RKO (cell line): ENCODE measurements around the gene LZTS3.
A peak's percentile ranks its signal among the peaks of the same experiment; 100 is the strongest.
"Not testable (repeated sequence)": the region's sequence is repeated elsewhere in the genome, so short reads cannot be mapped to it uniquely, and the experiment has no call there.

Experiments
- DNase-seq: peaks from one replicate; pipeline ENCODE4 v3.0.0-alpha.2; 2016; ENCODE audit warnings: low spot score

Gene LZTS3

DNA sequence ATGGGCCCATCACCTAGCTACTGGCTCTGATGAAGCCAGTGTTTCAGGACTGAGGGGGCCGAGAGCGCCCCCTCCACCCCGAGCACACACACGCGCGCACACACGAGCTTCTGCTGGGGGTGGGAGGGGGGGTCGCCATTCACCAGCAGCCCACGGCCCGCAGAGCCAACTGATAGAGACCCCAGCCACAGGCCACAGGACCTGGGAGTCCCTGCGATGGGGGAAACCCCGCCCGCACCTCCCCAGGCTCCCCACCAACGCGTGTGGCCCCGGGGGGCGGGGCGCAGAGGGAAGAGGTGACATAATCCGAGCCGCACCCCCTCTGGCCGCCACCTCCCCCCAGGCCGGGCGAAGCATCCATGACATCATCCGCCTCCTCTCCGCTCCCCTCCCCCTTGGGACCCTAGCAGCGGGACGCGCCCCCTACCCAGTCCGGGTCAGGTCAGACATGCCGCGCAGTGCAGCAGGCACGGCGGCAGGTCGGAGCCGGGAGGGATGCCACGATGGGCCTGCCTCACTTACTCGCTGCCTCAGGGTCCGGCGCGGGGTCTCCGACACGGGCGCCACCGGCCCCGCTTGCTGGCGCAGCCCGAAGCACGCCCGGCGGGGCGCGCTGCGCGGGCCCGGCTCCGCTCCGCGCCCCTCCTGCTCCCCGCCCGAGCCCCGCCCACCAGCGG lies at the start of gene LZTS3:
TSS of gene LZTS3 (minus strand) at position 617 of the 677 bp plus-strand sequence. CDS start 6,386 bp downstream, outside the sequence.
- DNase-seq = peak; percentile 86

DNA sequence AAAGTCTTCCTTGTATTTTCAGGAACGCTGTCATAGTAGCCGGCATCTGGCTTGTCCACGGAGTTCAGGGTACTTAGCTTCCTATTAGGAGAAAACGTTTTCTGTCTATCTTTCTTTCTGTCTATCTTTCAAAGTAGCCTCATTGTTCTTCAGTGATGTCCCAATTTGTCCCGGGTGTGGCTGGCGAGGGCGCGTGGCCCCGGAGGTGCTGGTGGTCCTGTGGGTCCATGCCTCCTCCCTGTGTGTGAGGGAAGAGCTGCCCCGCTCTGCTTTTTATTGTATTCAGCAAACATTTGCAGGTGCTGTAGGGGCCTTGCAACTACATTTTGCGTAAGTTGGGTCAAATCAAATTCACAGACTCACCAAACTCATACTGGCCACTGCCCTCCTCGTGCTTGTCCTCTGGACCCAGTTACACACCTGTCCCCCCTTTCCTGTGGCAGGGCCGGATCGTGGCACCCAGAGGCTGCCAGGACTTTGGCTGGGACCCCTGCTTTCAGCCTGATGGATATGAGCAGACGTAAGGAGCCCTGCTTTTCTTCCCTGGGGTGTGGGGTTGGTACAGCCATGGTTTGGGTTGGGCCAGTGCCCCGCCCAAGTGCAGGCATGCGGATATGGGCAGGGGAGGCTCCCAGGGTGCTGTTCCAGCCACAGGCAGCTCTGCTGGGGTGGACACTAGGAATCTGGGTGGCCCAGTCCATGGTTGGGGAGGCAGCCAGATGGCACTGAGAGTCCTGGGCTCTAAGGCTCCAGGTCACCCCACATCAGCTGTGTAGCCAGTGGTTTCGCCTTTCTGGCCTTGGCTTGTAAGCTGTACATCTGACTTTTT lies 48.3 kb upstream of the LZTS3 start:
- no peak for DNase-seq

DNA sequence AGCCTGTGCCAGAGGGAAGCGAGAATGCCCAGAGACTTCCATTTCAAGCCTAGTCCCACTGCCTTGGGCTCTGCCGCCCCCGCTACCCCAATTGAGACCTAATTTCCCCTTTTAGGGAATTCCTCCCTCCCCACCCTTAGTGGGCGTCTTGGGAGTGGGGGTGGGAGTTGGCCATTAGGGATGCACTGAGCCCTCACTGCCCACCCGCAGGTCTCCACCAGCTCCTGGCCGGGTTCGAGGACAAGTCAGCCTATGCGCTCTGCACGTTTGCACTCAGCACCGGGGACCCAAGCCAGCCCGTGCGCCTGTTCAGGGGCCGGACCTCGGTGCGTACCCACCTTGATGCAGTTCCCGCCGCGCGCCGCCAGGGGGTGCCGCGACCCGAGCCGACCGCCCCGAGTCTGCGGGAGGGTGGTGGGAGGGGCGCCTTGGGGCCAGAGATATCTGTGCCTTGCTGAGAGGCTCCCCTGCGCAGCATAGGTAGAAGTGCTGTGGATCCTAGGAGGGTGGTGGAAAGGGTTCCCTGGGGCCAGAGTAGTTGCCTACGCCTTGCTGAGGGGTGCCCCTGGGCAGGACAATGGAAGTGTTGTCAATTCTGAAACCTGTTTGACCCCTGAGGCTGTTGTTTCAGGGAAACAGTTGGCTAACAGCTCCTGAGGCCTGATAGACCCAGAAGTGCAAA lies 45.1 kb upstream of the LZTS3 start:
- no peak for DNase-seq

DNA sequence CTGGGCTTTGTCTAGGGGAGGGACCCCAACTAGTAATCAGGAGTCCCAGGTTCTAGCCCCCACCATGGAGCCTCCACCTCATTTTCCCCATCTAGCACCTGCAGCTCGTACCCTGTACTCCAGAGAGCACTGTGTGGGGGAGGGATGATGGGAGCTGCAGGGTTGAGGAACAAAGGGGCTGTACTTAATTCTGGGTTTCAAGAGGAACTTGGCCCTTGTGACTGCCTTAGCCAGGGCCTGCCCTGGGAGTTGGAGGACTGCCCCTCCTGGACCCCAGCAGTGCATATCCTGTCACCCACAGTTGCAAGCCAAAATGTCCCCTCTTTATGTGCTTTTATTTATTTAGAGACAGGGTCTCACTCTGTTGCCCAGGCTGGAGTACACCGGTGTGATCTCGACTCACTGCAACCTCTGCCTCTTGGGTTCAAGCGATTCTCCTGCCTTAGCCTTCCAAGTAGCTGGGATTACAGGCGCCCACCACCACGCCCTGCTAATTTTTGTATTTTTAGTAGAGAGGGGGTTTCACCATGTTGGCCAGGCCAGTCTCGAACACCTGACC lies 42.1 kb upstream of the LZTS3 start:
- DNase-seq = not testable (repeated sequence)

DNA sequence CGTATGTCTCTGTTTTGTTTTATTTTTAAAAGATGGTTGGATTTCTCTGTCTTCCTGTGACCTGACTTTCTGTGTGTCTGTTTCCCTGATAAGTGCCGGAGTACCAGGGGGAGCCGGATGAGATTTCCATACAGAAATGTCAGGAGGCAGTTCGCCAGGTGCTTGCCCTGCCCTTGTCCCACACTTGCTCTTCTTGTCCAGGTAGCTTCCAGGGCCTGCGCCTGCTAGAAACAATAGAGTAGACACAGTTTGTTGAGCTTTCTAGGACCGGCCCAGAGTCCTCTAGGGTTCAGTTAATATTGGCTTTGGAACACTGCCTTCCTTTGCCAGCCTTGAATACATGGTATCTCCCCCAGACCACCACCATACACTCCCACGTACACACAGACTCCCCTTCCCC lies 39.9 kb upstream of the LZTS3 start:
- DNase-seq = no peak

DNA sequence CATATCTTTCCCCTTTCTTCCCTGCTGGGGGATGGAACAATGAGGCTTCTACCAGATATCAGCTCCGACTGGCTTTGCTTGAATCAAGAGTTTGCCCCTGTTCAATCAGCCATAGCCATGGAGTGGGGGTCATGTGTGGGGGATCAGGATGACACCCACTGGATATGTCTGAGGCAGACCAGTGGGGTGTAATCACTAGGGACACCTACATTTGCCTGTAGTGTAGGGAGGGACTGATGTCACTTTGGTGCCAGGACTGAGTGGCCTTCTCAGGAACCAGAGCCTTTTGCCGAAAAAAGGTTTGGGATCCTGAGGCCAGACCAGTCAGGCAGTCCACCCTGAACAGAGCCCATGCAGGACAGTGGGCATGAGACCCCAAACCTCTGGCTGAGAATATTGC lies 37.0 kb upstream of the LZTS3 start:
- no peak for DNase-seq

DNA sequence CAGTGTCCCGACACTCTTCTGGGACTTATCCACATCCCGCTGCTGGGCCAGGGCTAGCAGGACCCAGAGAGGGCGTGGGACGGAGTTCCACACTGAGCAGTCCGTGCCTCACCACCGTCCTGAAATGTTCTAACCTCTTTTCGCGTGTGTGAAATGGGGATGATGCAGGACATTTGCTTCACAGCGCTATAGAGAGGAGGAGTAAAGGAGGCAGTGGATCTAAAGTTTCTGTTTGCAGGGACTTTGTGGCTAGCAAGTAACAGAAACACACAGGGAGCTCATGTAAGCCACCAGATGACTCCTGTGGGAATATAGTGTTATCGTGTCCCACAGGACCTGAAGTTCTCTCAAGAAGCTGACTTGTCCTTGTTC lies 36.6 kb upstream of the LZTS3 start:
- DNase-seq = peak; percentile 58

DNA sequence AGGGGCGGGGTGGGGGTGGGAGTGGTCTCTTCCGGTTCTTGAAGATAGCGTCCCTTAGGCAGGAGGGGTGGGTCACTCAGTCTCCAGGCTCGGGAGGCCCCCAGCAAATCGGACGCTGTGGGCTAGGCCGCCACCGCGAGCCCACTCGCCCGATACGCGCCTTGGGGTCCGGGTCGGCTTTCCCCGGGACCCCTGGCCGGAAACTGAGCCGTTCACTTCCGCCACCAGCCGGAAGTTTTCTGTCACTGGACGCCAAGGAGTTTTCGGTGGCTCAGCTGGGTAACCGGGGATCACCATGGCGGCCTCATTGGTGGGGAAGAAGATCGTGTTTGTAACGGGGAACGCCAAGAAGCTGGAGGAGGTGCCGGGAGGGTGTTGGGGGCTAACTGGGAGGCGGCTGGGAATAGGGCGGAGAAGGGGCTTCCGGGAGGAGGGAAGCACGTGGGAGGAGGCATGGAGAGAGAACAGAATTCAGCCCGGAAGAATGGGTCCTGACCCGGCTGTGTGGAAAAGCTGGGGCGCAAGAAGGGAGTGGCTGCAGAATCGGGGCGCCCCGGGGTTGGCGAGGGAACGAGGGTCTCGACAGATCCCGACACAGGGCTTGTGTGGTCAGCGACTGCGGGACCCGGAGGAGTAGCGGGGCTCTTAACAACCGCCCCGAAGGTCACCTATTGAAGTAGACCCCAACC lies 36.1 kb upstream of the LZTS3 start, which contains the start of gene ITPA:
TSS of gene ITPA (plus strand) at position 242 of the 689 bp plus-strand sequence. CDS start at position 296, 54 bp downstream.
- DNase-seq = peak; percentile 65

DNA sequence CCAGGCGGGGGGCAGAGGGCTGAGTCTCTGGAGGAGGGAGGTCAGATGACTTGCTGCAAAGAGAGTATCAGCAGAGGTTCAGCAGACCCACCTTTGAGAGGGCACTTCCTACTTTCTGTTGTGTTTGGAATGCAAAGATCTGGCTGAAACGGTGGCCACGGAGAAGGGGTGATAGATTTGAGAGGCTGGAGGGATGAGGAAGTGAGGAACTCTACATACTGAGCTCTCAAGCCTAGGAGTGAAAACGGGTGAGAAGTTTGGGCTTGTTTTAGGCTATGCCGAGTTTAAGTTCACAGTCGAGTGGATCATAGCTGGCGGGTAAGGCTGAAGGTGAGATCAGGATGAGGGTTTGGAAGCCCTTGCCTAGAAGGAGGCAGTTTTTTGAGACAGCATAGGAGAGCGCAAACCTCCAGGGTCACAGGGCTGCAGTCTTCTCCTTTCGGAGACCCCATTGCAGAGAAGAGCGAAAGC lies 35.5 kb upstream of the LZTS3 start:
- peak; percentile 56 for DNase-seq

DNA sequence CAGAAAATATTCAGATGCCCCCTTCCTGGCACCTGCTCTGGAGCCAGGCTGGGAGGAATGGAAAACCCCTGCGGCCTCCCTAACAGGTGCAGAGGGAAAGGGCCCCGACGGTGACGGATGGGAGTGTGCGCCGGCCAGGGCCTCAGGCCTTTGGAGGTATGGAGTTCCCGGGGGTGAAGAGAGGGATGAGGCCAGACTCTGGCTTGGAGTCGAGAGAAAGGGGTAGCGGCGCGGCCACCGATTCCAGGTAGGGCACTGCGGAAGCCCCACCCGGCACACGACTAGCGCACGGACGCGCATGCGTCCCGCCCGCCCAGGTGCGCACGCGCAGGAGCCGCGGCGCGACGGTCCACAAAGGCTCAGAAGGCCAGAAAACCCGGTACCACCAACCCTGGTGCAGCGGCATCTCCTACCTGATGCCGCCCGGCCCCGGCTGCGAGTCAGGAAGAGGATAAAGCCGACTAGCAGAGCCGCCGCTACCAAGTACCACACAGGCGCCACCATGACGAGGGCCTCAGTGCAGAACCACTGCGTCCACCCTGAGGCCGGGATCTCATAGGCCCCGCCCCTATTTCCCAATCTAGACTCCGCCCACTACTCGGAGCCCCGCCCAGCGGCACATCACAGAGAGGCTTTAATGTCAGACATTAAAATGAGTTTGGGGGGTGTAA lies 30.9 kb upstream of the LZTS3 start, which contains the start of gene DDRGK1:
TSS of gene DDRGK1 (minus strand) at position 559 of the 671 bp plus-strand sequence. CDS start at position 504, 55 bp downstream.
- peak; percentile 90 for DNase-seq

DNA sequence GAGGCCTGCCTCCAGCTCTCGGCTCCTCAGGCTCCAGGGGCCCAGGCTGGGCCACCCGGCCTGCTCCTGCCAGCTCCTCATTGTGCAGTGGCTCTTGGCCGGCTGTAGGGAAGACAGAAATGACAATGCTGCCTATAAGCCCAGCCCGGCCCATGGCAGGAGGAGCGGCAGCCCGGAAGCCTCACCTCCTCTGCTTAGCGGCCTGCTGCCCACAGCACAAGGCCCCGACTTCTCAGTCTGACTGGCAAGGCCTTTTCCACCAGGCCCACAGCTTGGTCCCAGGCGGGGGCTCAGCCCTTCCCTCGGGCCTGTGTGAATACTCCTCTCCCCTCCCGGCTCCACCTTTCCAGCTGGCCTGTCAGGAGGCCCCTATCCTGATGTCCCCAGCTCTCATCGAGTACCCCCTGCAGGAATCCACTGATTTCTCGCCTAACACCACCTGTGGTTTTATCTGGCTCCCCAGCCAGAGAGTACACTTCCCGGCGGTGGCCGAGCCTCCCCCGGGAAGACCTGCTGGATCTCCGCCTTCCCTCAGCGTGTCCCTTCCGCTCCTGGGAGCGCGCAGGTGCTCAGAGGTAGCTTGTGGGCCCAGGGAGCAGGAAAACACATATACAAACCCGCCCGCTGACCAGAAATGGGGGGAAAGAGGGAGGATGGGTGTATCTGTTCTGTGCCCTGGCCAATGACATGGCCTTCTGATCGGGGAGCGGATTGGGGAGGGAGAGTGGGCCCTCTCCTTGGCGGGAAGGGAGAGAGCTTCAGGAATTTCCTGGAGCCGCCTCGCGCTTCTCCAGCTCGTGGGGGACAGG lies 30.2 kb upstream of the LZTS3 start:
- peak; percentile 68 for DNase-seq

DNA sequence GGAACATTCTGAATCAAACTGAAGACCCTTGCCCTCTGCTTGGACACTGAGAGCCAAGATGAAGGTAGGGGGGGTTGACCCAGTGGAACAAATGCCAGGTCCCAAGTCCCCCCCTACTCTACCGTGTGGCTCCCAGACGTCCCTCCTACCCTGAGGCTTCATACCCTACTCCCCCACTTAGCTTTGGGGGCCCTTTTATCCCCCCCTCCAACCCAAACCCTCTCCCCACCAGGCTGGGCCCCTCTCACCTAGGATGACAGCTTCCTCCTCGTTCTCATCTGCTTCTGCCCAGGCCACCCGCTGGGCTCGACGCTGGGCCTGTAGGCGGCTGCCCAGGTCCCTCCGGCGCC lies 29.6 kb upstream of the LZTS3 start:
- DNase-seq = no peak

DNA sequence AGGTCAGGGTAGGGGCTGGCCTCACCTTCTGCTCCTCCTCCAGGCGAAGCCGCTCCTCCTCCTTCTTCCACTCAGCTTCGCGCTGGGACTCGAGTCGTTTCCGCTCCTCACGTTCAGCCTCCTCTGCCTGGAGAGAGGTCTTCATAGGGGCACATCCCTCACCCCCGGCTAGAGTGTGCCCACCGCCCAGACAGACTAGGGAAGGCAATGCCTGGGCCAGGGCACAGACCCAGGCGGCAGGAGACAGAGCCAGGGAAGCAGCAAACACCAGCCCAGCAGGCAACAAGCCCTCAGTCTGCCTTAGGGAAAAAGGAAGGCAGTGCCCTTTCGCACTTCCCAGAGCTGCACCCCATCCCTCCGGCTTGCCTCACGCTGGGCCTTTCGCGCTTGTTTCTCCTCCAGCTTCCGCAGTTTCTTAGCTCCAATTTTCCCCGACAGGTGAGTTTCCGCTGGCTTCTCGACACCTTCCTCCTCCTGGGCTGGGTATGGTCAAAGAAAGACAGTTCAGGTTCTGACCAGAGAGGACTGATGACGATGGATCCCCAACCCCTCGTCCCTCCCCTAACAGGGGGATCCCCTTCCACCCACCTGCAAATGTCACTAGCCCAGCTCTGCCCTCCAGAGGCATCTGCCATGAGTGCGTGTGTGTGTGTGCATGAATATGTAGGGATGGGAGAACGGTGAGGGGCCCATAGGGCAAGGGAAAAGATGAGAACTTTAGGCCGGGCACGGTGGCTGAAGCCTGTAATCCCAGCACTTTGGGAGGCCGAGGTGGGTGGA lies 26.8 kb upstream of the LZTS3 start:
- DNase-seq = no peak

DNA sequence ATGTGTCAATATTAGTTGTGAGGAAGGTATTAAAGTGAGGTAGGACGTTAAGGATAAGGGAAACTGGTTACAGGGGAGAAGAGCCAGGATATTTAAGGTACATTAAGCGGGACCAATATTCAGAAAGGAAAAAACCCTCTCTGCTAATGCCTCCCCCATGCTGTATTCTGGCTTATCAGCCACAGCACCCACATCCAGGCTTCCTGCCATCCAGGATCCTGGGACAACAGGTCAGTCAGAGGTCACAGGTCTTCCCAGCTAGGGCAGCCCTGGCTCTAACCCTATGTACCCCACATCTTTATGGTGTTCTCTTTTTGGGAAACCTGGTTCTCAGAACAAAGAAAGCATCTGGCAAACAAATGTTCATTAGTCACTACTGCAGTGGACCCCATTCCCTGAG lies 25.9 kb upstream of the LZTS3 start:
- DNase-seq = no peak

DNA sequence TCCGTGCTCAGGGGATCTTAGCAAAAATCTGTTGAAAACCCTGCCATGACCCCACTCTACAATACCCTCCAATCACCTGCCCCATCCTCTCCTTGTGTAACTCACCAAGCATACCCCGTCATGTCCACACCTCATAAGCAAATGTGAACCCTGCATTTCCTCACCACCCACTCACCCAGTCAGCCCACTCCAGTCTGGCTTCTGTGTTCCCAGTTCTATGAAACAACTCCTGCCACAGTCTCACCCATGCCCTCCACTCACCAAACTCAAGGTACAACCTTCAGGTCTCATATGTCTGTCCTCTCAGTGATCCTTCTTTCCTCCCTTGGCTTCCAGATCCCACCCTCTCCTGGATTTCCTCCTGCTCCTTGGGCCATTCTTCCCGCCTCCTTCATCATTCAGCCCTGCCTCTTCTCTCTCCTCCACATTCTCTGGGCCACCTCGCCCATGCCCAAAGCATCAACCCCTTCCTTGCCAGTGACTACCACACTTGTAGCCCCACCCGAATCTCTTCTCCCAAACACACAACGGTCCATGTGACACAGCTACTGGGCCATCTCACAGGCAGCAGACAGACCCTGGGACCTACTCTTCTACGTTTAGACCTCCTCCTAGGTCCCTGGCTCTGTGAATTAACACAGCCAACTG lies 22.4 kb upstream of the LZTS3 start:
- no peak for DNase-seq

DNA sequence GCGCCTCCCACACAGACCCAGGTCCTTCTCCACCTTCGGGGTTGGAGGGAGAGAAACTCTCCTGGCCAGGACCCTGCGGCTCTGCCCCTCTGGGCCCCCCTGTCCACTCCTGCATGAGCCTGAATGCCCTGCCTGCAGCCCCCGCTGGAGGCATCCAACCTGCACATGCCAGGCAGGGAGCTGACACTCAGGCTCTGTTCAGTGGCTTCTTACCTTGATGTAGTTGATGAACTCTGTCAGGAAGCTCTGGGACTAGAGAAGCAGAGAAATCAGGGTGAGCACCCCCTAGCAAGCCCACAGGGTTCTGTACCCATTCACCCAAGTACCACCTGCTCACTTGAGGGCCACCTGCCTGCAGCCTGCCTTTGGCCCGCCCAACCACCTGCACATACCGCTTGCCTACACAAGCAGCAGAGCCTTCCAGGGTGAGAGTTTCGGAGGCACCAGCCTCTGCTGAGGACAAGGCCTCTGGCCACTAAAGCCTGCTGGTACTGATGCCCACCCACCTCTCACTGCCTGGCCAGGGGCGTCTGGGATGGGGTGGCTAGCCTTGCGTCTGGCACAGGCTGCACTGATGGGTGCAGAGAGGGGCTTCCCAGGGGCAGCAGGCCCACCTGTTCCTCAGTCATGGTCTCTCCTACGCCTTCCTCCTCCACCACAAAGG lies 21.4 kb upstream of the LZTS3 start:
- no peak for DNase-seq

DNA sequence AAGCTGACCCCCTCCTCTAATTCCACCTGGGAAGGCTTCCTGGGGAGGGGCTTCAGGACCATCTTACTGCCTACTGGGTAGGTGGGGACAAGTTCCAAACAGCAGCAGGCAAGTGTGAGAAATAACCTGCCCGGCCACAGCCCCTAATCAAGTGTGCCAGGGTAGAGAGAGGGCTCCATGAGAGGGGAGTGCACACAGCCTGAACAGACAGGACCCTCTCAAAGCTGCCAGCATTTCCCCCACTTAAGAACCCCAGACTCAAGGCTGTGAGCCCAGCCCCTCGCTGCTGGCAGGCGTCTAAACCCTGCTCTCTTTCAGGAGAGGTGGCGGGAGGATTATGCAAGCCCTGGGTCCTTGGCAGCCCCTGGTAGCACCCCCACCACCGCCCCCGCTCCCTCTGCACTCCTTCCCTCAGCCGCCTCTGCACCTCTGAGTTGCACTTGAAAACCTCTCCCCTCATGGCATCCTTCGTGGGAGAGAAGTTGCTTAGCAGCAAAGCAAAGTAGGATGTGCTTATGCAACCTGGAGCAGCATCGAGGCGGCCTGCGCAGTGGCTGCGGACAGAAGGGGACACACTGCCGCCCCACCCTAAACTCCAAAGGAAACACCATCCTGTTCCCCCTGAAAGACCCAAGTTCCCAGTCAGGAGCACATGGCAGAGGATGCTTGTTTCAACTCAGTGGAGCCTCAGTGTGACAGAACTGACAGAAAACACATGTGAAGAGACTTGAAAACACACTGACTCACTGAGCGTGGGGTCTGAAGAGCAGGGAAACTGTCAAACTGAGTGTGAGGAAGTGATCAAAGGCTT lies 20.7 kb upstream of the LZTS3 start:
- DNase-seq = no peak
